Activated CD4-positive, alpha-beta T cell treated with anti-CD3 and anti-CD28 coated beads for 48 hours (primary cell): Measurements from ENCODE around the gene CDK5RAP2.

Source experiments
- DNase-seq: peaks from one replicate; pipeline ENCODE4 v3.0.0-alpha.2; 2020

The CDK5RAP2 gene

DNA sequence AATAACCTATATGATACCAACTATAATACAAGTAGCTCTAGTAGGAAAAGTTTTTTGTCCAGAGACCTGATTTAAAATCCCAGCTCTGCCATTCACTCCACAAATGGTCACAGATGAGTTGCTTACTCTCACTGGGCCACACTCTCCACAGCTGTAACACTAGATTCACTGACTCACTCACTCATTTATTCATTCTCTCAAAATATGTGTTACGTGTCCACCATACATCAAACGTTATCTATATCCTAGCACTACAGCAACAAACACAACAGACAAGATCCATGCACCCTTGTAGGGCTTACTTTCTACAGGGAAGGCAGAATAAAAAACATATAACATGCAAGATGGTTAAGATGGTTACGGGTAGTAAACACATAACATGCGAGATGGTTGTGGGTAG lies 146.3 kb downstream of the CDK5RAP2 start:
- no peak for DNase-seq

DNA sequence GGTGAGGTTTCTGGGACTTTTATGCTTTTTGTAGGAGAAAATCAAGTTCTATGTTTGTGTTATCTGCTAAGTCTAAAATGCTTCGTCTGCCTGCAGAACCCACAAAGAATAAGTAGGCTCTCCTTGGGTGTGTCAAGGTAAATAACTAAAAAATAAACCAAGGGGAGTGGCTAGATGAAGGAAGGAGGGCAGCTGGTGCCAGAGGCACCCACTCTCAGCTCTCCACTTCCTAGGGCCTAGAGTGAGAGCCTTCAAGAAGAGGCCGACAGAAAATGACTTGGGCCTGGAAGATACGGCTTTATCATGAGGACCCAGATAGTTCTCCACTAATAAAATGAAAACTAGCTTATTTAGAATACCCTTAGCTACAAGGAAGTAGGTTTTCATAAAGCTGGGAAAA lies 147.4 kb downstream of the CDK5RAP2 start:
- DNase-seq, result no peak

DNA sequence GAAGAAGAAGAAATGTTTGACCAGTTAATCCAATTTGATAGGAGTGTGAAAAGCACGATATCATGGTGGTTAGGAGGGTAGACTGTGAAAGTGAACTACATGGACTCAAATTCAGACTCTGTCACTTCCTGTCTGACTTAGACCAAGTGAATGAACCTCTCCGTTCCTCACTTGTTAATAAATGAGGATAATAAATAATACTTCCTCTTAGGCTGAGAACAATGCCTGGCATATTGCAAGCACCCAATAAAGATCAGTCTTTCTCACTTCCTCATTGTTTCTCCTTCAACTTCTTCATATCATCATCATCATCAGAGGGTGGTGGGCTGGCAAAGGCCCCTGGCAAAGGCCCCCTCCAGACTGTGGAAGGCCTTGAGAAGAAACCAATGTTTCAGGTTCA lies 148.7 kb downstream of the CDK5RAP2 start:
- DNase-seq, result no peak

DNA sequence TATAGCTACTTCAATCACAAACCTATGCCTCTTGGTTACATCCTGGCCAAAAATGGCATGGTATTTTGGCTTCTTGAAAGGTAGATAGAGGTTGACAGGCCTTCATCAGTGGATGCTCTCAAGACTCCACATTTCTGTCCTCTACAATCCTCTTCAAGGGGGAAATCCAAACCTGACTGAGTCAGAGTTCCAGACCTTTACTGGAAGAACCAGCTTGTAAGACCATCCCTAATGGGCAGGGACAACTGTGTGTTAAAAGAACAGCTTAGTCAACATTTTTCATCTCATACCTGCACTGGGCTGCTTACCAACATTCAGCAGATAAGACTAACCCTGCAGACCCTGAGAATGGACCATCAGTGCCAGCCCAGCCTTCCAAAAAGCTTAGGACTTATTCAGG lies 155.7 kb downstream of the CDK5RAP2 start:
- DNase-seq, result no peak

DNA sequence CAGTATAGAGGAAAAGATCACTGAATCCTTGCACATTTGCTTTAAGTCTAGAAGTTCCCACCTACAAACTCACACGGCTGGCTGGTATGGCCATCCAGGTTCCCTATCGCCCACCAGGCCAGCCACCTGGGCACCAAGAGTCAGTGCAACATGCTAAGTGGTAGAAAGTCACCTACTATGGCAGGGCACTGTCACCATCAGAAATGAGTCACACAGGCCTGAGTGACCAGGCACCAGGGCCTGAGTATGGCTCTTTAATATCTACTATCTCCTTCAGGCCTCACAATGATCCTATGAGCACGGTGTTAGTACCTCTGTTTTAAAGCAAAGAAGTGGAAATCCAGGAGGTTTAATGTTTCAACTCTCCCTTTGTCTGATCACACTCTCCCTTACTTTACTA lies 156.2 kb downstream of the CDK5RAP2 start:
- DNase-seq, result no peak

DNA sequence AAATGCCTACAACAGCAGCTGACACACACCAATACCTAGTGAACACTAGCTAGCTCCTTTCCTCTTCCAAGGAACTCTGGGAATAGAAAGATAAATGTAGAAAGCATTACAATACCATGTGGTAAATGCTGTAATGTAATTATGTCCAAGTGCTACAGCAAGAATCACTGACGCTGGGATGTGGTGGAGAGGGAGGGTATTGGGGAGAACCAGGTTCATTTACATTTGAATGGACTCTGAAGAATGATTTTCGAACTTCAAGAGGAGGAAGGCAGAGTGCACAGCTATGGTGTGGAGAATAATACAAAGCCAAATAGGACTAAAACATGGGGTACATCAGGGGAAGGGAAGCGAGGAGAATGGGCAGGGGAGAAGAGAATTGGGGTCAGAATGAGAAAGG lies 158.0 kb downstream of the CDK5RAP2 start:
- no peak for DNase-seq

DNA sequence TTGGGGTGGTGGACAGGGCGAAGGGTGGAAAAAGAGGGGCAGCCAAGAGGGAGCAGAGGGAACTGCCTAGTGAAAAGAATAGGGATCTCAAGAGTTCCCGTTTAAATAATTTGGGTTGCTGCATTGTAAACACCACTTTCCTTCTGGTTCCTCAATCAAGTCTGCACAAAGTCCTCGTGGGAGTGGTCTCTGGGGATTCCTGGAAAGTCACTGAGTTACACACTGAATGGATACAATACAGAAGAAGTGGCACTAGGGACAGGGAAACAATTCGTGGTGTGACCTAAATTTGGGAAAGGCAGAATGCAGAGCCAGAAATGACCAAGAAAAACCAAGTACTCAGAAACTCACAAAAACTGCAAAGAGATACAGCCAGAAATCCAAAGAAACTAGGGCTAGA lies 161.7 kb downstream of the CDK5RAP2 start:
- DNase-seq, result no peak

DNA sequence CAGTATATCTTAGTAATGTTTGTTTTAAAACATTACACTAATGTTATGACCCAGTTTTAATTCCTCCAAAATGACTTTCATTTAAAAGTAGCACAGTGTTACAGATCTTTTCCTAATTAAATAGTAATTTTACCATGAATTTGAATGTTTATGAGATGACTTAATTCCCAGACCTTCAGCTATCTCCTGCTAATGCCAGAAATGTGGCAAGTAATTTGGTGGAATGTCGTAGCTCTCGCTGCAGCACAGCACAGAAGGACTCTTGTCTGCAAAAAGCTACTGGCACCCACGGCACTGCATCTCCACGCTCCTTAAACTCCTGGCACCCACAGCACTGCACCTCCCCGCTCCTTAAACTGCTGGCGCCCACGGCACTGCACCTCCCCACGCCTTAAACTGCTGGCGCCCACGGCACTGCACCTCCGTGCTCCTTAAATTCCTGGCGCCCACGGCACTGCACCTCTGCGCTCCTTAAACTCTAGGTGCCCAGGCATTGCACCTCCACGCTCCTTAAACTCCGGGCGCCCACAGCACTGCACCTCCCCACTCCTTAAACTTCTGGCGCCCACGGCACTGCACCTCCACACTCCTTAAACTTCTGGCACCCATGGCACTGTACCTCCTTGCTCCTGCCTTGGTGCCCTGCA lies 163.1 kb downstream of the CDK5RAP2 start:
- no peak for DNase-seq

DNA sequence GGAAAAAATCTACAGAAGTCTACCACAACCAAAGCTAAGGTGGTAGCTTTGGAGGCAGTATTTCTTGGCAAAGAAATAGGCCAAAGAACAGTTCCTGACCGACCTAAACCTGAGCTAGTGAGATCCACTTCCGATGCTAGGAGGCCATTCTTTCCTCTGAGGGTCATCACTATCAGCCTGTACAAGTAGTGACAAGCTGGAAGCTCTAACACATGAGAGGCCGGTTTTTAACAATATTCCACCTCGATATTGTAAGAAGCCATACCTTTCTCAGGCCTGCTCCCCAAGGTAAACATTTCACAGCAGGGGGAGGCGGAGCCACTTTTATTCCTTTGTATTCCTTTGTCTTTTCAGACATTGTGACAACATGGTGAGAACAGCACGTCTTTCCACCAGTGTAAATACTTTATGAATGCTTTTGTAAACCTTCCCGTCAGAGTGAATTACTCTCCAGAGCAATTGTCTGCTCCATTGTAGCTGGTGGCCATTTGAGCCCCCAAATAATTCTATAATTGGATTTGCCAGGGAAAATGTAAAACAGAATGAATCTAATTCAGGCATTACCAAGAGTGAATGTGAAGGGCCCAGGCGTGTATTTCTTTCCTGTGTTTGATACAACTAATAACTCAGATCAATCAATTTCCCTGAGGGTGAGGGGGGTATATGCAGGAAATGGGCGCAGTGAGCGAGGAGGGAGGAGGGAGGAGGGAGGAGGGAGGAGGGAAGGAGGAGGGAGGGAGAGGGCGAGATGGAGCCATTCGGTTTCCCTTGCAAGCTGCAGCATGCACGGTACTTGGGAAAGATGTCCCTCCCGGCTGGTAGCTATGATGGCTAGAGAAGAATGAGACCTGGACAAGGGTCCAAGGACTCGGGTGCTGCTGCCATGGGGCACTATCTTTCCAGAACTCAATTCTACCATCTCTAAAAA lies 166.6 kb downstream of the CDK5RAP2 start:
- no peak for DNase-seq

DNA sequence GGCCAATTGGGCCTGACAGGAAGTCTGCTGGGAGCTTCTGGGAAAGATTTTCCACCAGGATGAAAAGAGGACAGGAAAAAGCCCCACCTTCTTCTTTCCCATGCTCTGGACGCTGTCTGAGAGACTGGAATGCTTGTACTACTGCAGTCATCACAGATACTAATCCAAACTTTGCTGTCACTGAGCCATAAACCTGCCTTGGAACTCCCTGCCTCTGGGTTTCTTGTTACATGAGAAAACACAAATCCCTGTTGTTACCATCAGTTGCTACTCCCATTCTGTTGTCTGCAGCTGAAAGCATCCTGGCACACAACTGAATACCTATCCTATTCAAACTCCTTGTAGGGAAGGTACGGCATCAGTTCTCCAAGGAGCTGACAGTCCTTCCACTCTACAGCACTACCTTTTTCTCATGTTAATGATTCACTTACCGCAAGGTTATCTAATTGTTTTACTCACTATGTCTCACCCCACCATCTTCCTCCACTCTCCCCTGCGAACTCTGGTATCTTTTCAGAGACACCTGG lies 167.5 kb downstream of the CDK5RAP2 start:
- DNase-seq, result no peak

DNA sequence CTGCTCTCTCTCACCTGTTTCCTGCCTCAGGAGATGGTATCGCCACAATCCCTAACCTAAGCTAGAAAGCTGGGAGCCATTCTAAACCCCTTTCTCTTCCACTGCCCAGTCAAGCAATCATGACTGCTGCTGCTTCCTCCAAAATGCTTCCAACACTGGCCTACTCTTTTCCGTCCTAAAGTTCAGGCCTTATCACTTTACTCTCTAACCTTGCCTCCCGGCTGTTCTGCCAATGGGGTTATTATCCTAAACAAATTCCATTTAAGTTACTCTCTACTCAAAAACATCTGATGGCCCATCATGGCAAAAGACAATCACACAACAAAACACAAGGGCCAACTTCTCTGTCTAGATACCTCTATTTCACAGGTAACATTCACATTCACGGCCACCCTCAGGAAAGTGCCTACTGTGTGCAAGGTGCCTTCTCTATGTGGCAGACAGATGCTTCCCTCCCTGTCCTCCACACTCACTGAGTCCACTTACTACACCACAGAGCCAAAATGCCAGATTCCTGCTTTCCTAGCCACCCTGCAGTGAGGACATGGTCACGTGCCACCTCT lies 168.0 kb downstream of the CDK5RAP2 start:
- DNase-seq, result no peak

DNA sequence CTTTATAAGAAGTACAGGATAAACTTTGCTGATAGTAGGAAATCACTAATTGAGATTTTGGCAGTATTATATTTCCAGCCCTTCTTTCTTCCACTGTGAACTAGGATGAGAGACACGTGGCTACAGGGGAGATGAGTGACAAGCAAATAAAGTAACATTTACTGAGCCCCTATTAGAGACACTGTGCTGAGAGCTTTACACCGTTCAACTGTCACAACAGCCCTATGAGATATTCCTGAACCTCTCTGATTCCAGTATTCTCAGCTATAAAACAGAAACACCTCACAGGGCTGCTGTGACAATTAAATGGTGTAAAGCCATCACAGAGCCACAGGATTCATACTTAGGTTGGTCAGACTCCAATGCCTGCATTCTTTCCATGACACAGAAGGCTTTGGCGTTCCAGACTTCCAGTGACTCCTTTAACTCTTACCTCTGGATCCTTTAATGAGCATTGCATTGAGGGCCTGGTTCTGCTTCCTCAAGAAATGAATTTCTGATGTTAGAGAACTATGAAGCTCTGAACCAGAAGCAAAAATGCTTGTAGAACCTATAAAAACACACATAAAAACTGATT lies 169.0 kb downstream of the CDK5RAP2 start:
- no peak for DNase-seq

DNA sequence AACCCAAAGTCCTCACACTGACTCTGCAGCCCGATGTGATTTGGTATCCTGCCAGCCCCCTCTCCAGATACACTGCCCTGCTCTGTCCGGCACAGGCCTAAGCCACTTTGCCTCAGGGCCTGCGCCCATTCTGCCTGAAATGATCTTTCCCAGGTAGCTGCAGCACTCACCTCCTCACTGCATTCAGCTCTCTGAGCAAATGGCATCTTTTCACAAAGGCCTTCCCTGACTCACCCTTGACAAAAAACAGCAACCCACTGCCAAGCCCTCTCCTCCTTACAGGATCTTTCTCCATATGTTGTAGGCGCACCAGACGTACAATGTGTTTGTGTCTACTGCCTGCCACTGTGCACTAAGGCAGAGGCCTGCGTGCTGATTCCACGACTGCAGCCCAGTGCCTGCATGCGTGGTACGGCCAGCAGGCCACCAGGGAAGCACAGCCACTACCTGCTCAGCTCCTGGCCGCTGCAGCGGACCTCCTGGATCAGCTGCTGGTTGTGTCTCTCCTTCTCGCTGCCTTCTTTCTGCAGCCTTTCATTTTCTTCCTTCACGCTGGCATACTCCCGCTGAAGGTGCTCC lies 171.2 kb downstream of the CDK5RAP2 start:
- DNase-seq, result no peak

DNA sequence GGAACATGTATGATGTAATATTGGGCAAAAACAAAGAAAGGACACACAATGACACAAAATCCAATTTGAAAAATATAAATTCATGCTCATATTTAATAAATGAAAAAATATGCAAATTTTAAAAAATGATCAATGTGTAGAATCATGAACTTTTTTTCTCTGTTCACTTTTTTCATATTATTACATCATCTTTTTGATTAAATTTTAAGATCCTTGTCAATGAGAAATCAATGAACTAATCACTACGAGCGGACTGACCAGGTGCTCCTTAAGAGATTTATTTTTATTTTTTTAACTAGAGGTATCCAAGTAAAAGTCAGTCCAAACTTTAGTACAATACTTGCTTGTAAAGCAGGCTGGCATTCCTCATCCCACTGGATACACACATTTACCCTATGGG lies 174.1 kb downstream of the CDK5RAP2 start:
- DNase-seq, result no peak

DNA sequence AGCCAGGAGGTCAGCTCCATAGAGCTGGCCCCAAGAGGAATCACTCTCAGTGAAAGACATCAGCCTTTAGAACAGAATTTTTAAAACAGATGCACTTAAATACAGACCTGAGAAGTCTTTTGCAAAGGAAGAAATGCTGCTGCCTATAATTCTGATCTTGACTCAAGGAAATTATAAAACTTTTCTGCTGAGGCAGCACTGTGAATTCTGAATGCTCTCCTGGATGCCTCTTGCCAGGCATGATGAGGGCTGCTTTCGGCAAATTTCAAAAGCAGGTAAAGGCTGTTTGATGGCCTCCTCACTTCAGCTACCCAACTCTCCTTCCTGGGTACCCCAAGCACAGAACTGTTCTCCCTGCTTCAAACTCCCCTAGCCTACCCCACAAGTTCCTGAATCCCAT lies 174.8 kb downstream of the CDK5RAP2 start:
- no peak for DNase-seq

DNA sequence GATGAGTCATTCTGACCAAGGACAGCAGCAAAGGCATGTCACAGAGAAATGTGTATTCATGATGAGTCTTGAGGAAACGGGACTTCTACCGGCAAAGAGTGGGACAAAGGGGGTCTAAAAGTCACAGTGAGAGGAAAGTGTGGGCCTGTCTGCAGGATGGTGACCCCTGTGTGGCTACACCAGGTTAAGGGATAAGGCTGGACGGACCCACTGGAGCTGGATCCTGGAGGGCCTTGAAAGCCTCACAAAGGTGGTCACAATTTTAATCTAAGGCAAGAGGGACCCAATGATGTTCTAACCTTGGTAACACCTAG lies 176.5 kb downstream of the CDK5RAP2 start:
- DNase-seq, result no peak

DNA sequence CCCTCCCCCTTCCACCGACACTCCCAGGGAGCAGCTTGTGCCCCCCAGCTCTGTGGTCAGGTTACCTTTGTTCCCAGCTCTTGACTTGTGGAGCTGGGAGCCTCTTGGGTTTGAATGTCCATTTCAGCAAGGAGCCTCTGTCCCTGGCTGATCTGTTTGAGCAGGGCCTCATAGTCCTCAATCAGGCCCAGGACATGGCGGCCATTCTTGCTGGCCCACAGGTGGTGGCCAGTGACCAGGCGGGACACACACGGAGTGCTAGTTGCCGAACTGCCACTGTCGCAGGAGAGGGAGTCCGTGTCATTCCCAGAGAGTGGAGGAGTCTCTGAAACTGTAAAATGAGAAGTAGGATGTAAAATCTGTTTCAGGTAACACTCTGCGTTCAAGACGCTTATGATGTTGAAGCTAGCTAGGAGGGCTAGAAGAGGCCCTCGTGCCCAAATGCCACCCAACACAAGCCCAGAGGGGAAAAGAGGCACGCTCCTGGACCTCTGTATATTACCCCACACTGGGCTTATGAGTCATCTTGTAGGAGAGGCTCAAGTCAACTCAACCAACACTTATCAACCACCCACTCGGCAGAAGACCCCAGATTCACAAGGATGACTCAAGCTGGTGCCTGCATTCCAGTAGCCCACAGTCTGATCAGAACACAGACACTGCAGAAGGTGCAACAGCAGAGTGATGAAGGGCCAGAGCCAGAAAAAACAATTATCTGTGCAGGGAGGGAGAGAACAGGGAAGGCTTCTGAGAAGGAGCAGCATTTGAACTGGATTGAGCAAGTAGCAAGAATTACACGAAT lies 177.0 kb downstream of the CDK5RAP2 start:
- DNase-seq, result no peak

DNA sequence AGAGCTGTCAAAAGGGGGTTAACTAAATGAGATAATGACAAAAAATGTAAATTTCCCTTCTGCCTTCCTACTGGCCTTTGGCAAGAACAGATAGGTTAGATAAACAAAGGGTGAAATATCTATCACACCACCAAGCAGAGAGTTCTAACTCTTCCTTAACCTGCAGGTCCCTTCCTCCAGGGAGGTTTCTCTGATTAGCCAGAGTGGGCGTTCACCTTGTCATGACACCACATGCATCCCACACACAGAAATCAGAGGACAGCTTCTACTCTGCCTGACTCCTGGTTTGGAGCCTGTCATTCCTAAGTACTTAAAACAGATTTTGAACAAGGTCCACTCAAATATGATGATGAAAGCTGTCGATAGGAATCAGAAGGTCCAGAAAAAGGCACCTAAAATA lies 180.0 kb downstream of the CDK5RAP2 start:
- no peak for DNase-seq

DNA sequence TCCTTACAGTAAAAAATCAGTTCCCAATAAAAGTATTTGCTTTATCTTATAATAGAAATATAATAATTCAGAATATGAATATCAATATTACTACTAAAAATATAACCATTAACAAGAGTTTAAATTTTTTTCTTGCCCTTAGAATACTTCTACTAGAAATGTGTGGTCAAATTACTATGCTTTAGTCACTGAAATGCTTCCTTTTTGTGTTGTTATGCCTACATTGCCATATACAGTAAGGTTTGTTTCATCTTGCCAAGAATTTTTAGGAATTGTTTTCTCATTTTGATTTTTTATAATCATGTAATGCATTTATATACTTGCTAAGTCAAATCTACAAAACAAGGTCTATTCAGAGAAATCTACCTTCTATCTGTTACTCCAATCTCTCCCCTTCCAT lies 181.7 kb downstream of the CDK5RAP2 start:
- no peak for DNase-seq

DNA sequence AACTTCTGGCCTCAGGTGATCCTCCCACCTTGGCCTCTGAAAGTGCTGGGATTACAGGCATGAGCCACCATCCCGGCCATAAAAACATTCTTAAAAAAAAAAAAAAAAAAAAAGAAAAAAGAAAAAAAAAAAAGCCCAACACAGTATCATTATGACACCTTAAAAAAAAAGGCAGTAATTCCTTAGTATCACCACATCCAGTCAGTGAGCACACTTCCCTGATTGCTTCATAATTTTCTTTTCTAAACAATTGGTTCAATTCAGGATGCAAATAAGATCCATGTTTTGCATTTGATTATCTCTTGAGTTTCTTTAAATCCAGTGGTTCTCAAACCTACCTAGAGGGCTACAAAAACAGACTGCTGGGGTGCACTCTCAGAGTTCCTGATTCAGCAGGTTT lies 182.5 kb downstream of the CDK5RAP2 start:
- DNase-seq, result no peak

DNA sequence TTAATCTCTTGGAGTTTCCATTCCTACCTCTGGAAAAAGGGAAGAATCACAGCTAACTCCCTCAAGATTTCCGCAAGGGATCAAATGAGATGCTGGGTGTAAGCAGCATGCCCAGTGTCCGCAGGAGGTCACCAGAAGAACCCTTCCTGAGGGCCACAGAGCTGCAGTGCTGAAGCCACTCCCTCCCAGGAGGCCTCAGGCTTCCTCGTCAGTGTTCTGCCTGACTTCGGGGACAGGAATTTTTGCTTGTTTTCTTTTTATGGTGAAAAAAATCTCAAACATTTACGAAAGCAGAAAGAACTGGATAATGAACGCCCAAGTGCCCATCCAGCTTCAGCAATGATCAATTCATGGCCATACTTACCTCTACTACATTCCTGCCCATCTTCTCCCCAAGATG lies 183.0 kb downstream of the CDK5RAP2 start:
- no peak for DNase-seq

DNA sequence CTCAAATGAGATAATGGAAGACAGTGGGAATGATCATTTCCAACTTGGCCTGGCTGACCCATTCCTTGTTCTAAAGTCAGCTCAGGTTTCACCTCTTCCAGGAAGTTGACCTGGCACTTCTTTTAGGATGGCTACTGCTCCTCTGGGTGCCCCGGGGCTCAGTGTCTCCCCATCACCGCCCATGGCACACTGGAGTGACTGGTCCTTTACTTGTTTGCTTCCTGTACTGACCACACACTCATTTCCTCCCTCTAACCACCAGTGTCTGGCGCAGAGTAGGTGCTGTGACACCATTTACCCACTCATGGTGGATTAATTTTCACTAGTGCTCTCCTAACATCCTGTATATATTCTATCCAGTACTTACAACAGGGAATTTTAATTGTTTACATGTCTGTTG lies 183.5 kb downstream of the CDK5RAP2 start:
- DNase-seq, result no peak

DNA sequence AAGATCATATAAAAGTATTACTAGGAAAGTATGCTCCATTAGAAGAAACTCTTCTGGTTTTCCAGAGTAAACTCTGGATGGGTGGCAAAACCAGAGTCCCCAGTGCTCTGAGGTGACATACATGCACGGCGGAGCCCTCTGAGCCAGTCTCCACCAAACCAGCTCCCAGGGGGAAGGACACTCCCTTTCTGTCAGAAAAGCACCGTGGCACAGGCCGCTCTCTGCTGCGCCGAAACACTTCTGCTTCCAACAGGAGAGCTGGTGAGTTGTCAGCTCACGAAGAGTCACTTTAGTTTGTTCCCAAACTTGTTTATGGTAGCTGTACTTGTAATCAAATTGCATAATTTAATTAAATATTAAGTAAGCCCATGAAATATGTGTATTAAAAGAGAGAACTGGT lies 184.6 kb downstream of the CDK5RAP2 start:
- DNase-seq, result no peak
